ENCODE measurements around the gene MYO7A.

MYO7A gene

GRCh38 chr11:77101043-77101537 lies 27.0 kb upstream of the MYO7A start:
- Mint-ChIP-seq H3K4me3 (no peak overlapping the region), H3K4me1 (no peaks in the 10 kb centered on the region), H3K36me3 (ENCODE audit: low read depth) (no peaks in the 10 kb centered on the region), H3K27me3 (no peaks in the 10 kb centered on the region), H3K27ac (no peak overlapping the region), H3K9me3 (no peaks in the 10 kb centered on the region)
- ATAC-seq: no peak
- no peak for DNase-seq

GRCh38 chr11:77102246-77103210 lies 25.5 kb upstream of the MYO7A start, which contains the start of gene OMP:
TSS of gene OMP (plus strand) at chr11:77102840. CDS start at chr11:77102840, 0 bp downstream.
- Mint-ChIP-seq H3K4me3 (no peak within 1 kb of the TSS), H3K36me3 (ENCODE audit: low read depth) (no peaks in the 10 kb centered on the region), H3K27ac (no peak within 1 kb of the TSS), H3K9me3 (no peaks in the 10 kb centered on the region), H3K27me3 (no peaks in the 10 kb centered on the region), H3K4me1 (no peaks in the 10 kb centered on the region)
- ATAC-seq (no peak), DNase-seq (no peak)

GRCh38 chr11:77103319-77103718 lies 24.7 kb upstream of the MYO7A start:
- Mint-ChIP-seq H3K27ac (no peak overlapping the region), H3K9me3 (no peaks in the 10 kb centered on the region), H3K27me3 (no peaks in the 10 kb centered on the region), H3K4me1 (no peaks in the 10 kb centered on the region), H3K36me3 (ENCODE audit: low read depth) (no peaks in the 10 kb centered on the region), H3K4me3 (no peak overlapping the region)
- ATAC-seq (no peak), DNase-seq (no peak)

GRCh38 chr11:77104727-77105126 lies 23.3 kb upstream of the MYO7A start:
- Mint-ChIP-seq H3K4me3 (no peak overlapping the region), H3K9me3 (no peaks in the 10 kb centered on the region), H3K27ac (no peak overlapping the region), H3K36me3 (ENCODE audit: low read depth) (no peaks in the 10 kb centered on the region), H3K4me1 (no peaks in the 10 kb centered on the region), H3K27me3 (no peaks in the 10 kb centered on the region)
- ATAC-seq (no peak), DNase-seq (no peak)

- Mint-ChIP-seq H3K4me1 (no peaks in the 10 kb centered on the region), H3K9me3 (no peaks in the 10 kb centered on the region), H3K27ac (no peak overlapping the region), H3K27me3 (no peaks in the 10 kb centered on the region), H3K36me3 (ENCODE audit: low read depth) (no peaks in the 10 kb centered on the region), H3K4me3 (no peak overlapping the region)
- ATAC-seq (no peak), DNase-seq (no peak)
Measured at GRCh38 chr11:77106321-77106720, 21.7 kb upstream of the MYO7A start.

- Mint-ChIP-seq H3K36me3 (ENCODE audit: low read depth) (no peaks in the 10 kb centered on the region), H3K4me1 (no peaks in the 10 kb centered on the region), H3K27me3 (no peaks in the 10 kb centered on the region), H3K9me3 (no peaks in the 10 kb centered on the region), H3K4me3 (no peak overlapping the region), H3K27ac (no peak overlapping the region)
- ATAC-seq: no peak
- DNase-seq: no peak
Measured at GRCh38 chr11:77106759-77107158, 21.3 kb upstream of the MYO7A start.

- no peaks in the 10 kb centered on the region for H3K27me3 Mint-ChIP-seq
- ATAC-seq: no peak
- no peak overlapping the region for H3K27ac Mint-ChIP-seq
- H3K9me3 Mint-ChIP-seq: no peaks in the 10 kb centered on the region
- DNase-seq: no peak
- no peaks in the 10 kb centered on the region for H3K4me1 Mint-ChIP-seq
- H3K36me3 Mint-ChIP-seq (ENCODE audit: low read depth): no peaks in the 10 kb centered on the region
- no peak overlapping the region for H3K4me3 Mint-ChIP-seq
Measured at GRCh38 chr11:77107950-77108349, 20.1 kb upstream of the MYO7A start.

- no peaks in the 10 kb centered on the region for H3K27me3 Mint-ChIP-seq
- ATAC-seq (no peak), DNase-seq (no peak)
- H3K9me3 Mint-ChIP-seq: no peaks in the 10 kb centered on the region
- H3K4me3 Mint-ChIP-seq: no peak overlapping the region
- no peaks in the 10 kb centered on the region for H3K4me1 Mint-ChIP-seq
- no peaks in the 10 kb centered on the region for H3K36me3 Mint-ChIP-seq (ENCODE audit: low read depth)
- H3K27ac Mint-ChIP-seq: no peak overlapping the region
Measured at GRCh38 chr11:77108436-77108835, 19.6 kb upstream of the MYO7A start.

GRCh38 chr11:77109236-77110019 lies 18.6 kb upstream of the MYO7A start:
- Mint-ChIP-seq H3K36me3 (ENCODE audit: low read depth) (no peaks in the 10 kb centered on the region), H3K27me3 (no peaks in the 10 kb centered on the region), H3K9me3 (no peaks in the 10 kb centered on the region), H3K4me1 (no peaks in the 10 kb centered on the region), H3K27ac (no peak overlapping the region), H3K4me3 (no peak overlapping the region)
- DNase-seq: no peak
- ATAC-seq: no peak

GRCh38 chr11:77110836-77111235 lies 17.2 kb upstream of the MYO7A start:
- H3K27me3 Mint-ChIP-seq: no peaks in the 10 kb centered on the region
- no peaks in the 10 kb centered on the region for H3K36me3 Mint-ChIP-seq (ENCODE audit: low read depth)
- H3K4me3 Mint-ChIP-seq: no peak overlapping the region
- ATAC-seq (no peak), DNase-seq (no peak)
- no peak overlapping the region for H3K27ac Mint-ChIP-seq
- no peaks in the 10 kb centered on the region for H3K9me3 Mint-ChIP-seq
- no peaks in the 10 kb centered on the region for H3K4me1 Mint-ChIP-seq

GRCh38 chr11:77111277-77111676 lies 16.8 kb upstream of the MYO7A start:
- no peak for DNase-seq
- no peak for ATAC-seq
- no peaks in the 10 kb centered on the region for H3K9me3 Mint-ChIP-seq
- no peak overlapping the region for H3K27ac Mint-ChIP-seq
- H3K4me3 Mint-ChIP-seq: no peak overlapping the region
- no peaks in the 10 kb centered on the region for H3K36me3 Mint-ChIP-seq (ENCODE audit: low read depth)
- no peaks in the 10 kb centered on the region for H3K27me3 Mint-ChIP-seq
- no peaks in the 10 kb centered on the region for H3K4me1 Mint-ChIP-seq

- Mint-ChIP-seq H3K27ac (no peak overlapping the region), H3K4me3 (no peak overlapping the region), H3K9me3 (no peaks in the 10 kb centered on the region), H3K36me3 (ENCODE audit: low read depth) (no peaks in the 10 kb centered on the region), H3K27me3 (no peaks in the 10 kb centered on the region), H3K4me1 (no peaks in the 10 kb centered on the region)
- DNase-seq (no peak), ATAC-seq (no peak)
Measured at GRCh38 chr11:77111946-77112345, 16.1 kb upstream of the MYO7A start.

GRCh38 chr11:77112641-77113381 lies 15.2 kb upstream of the MYO7A start:
- Mint-ChIP-seq H3K9me3 (no peaks in the 10 kb centered on the region), H3K27ac (no peak overlapping the region), H3K27me3 (no peaks in the 10 kb centered on the region), H3K4me3 (no peak overlapping the region), H3K36me3 (ENCODE audit: low read depth) (no peaks in the 10 kb centered on the region), H3K4me1 (no peaks in the 10 kb centered on the region)
- ATAC-seq (no peak), DNase-seq (no peak)

GRCh38 chr11:77113382-77114088 lies 14.5 kb upstream of the MYO7A start:
- no peak overlapping the region for H3K27ac Mint-ChIP-seq
- no peaks in the 10 kb centered on the region for H3K4me1 Mint-ChIP-seq
- no peaks in the 10 kb centered on the region for H3K9me3 Mint-ChIP-seq
- DNase-seq (peak; percentile 29), ATAC-seq (no peak)
- H3K27me3 Mint-ChIP-seq: no peaks in the 10 kb centered on the region
- H3K4me3 Mint-ChIP-seq: no peak overlapping the region
- no peaks in the 10 kb centered on the region for H3K36me3 Mint-ChIP-seq (ENCODE audit: low read depth)

Data from activated naive CD8-positive, alpha-beta T cell treated with anti-CD3 and anti-CD28 coated beads, Interleukin-2, amount 50 U/mL, for 24 hours (primary cell).